Keratinocyte (primary cell): Measurements from ENCODE around the gene G6PD. TPM values are rescaled to one million over a fixed set of nuclear protein-coding genes. Genes with fewer than 3 reads are reported as not detected.

ENCODE experiments used
- DNase-seq: peaks from one replicate; pipeline ENCODE4 v3.0.0-alpha.2; 2011; ENCODE audit warnings: low read depth, missing footprints, low spot score
- FAIRE-seq: peaks from 2 replicates; lab custom pipeline; 2011; peaks lifted over from hg19 to GRCh38; lab: Jason Lieb, UNC
- H2AFZ ChIP-seq: 2 replicates; pipeline ENCODE4 v1.6.0; 2012; ENCODE audit warnings: low read length, control low read depth, inconsistent platforms; ENCODE audit not compliant: control insufficient read depth
- H3K27ac ChIP-seq: 2 replicates; pipeline ENCODE4 v1.5.1; 2011; ENCODE audit warnings: low read length; ENCODE audit not compliant: control insufficient read depth, insufficient read depth
- H3K27me3 ChIP-seq: 3 replicates; pipeline ENCODE4 v1.6.0; 2011; ENCODE audit warnings: low read length; ENCODE audit not compliant: control insufficient read depth, insufficient read depth; ENCODE audit errors: extremely low read depth
- H3K36me3 ChIP-seq, 2 experiments: 2 replicates in 1 of 2; 3 replicates in 1 of 2; pipeline ENCODE4 v1.5.1; 2011; ENCODE audit warnings: low read length in 2 of 2, mild to moderate bottlenecking in 1 of 2; ENCODE audit not compliant: control insufficient read depth in 2 of 2, insufficient read depth in 2 of 2; ENCODE audit errors: extremely low read depth in 1 of 2
- H3K4me1 ChIP-seq: 3 replicates; pipeline ENCODE4 v1.5.1; 2011; ENCODE audit warnings: low read length; ENCODE audit not compliant: control insufficient read depth, insufficient read depth; ENCODE audit errors: extremely low read depth
- H3K4me2 ChIP-seq: 3 replicates; pipeline ENCODE4 v1.6.0; 2011; ENCODE audit warnings: low read depth, low read length; ENCODE audit not compliant: control insufficient read depth, insufficient read depth; ENCODE audit errors: extremely low read depth
- H3K4me3 ChIP-seq, 3 experiments: fragments of 200-600 bp in 1 of 3; sonication (generic) in 1 of 3; 2 replicates in 2 of 3; 3 replicates in 1 of 3; pipeline ENCODE4 v1.5.1; 2011 to 2016; ENCODE audit warnings: low read length in 3 of 3, mild to moderate bottlenecking in 3 of 3, control low read depth in 2 of 3, inconsistent platforms in 1 of 3, low read depth in 1 of 3, mixed read lengths in 1 of 3, mixed run types in 1 of 3, moderate library complexity in 1 of 3; ENCODE audit not compliant: control insufficient read depth in 2 of 3, insufficient read depth in 2 of 3; ENCODE audit errors: extremely low read depth in 1 of 3
- H3K79me2 ChIP-seq: 2 replicates; pipeline ENCODE4 v1.6.0; 2012; ENCODE audit warnings: low read length; ENCODE audit not compliant: control insufficient read depth, insufficient read depth
- H3K9ac ChIP-seq: 3 replicates; pipeline ENCODE4 v1.6.0; 2011; ENCODE audit warnings: low read length; ENCODE audit not compliant: control insufficient read depth, insufficient read depth; ENCODE audit errors: extremely low read depth
- H3K9me1 ChIP-seq: 3 replicates; pipeline ENCODE4 v1.6.0; 2011; ENCODE audit warnings: low read length; ENCODE audit not compliant: control insufficient read depth, insufficient read depth; ENCODE audit errors: extremely low read depth
- H3K9me3 ChIP-seq: 2 replicates; pipeline ENCODE4 v1.5.1; 2012; ENCODE audit warnings: low read depth, low read length; ENCODE audit not compliant: control insufficient read depth
- H4K20me1 ChIP-seq: 3 replicates; pipeline ENCODE4 v1.6.0; 2011; ENCODE audit warnings: low read length; ENCODE audit not compliant: control insufficient read depth, insufficient read depth; ENCODE audit errors: extremely low read depth
- CTCF ChIP-seq, 3 experiments: IDR thresholded peaks in 1 of 3; conservative IDR thresholded peaks in 1 of 3; optimal IDR thresholded peaks in 1 of 3; 2 replicates in 2 of 3; 3 replicates in 1 of 3; pipeline versions ENCODE3 to v1.5.1; 2011; ENCODE audit warnings: low read length in 3 of 3, mild to moderate bottlenecking in 3 of 3, moderate library complexity in 2 of 3, control low read depth in 1 of 3, inconsistent platforms in 1 of 3; ENCODE audit not compliant: insufficient read depth in 2 of 3; ENCODE audit errors: extremely low read depth in 1 of 3
- EZH2 ChIP-seq: IDR thresholded peaks from one replicate; pipeline ENCODE4 v1.6.1; 2012; ENCODE audit warnings: inconsistent platforms, mild to moderate bottlenecking, low read length, moderate library complexity
- dilution Hi-C: fragments of 300-500 bp; cut with MboI; formaldehyde crosslinking; loops from one replicate; pipeline ENCODE4 v1.7.0; 2020; ENCODE audit warnings: low sequenced_read_pairs; ENCODE audit not compliant: extremely low pct_ligation_motif_present
- polyA plus RNA-seq, 5 experiments: library from polyadenylated mRNA; depleted of rRNA in 3 of 5; stranded (reverse) in 3 of 5; stranded (forward) in 1 of 5; unstranded in 1 of 5; fragments of >200 nt; gene quantifications; 1 replicate in 1 of 5; 2 replicates in 3 of 5; 3 replicates in 1 of 5; pipeline versions ENCODE4 v1.2.1 to v1.2.3, GENCODE V29; 2011 to 2012; ENCODE audit warnings: missing spikeins in 2 of 5, low read depth in 1 of 5, low replicate concordance in 1 of 5

G6PD gene
- polyA plus RNA-seq, 1 donor (not counting 4 experiments of a cell fraction or from before 2014, with no cell fraction given), result 41.6 TPM

- DNase-seq, result no peak
- TF ChIP-seq EZH2 (no peak), CTCF (optimal IDR thresholded peaks at IDR 0.05 in 1 of 3, IDR thresholded peaks at IDR 0.05 in 1 of 3, conservative IDR thresholded peaks at IDR 0.05 in 1 of 3; ENCODE audit: extremely low read depth in 1 of 3, insufficient read depth in 2 of 3, low read length in 3 of 3) (no peak)
- no peaks in the 10 kb centered on the region for H3K9me3 ChIP-seq
- FAIRE-seq, result no peak
- no peak overlapping the region for H3K4me3 ChIP-seq
- H2AFZ ChIP-seq, result no peak overlapping the region
- H4K20me1 ChIP-seq, result no peaks in the 10 kb centered on the region
- H3K4me1 ChIP-seq, result peaks cover 20% of the 10 kb centered on the region
- no peak overlapping the region for H3K4me2 ChIP-seq
- H3K27ac ChIP-seq, result no peak overlapping the region
- no peak overlapping the region for H3K9ac ChIP-seq
- H3K27me3 ChIP-seq, result no peaks in the 10 kb centered on the region
- peaks cover 6 to 10% of the 10 kb centered on the region in 2 experiments for H3K36me3 ChIP-seq
- no peaks in the 10 kb centered on the region for H3K9me1 ChIP-seq
- dilution Hi-C loops, result no loop called here
- H3K79me2 ChIP-seq, result no peaks in the 10 kb centered on the region
These were observed 17.4 kb downstream of the G6PD start for GRCh38 chrX:154529206-154529612.

GRCh38 chrX:154526901-154527675 lies 19.6 kb downstream of the G6PD start:
- no peaks in the 10 kb centered on the region for H3K9me1 ChIP-seq
- H3K79me2 ChIP-seq, result no peaks in the 10 kb centered on the region
- TF ChIP-seq EZH2 (no peak), CTCF (optimal IDR thresholded peaks at IDR 0.05 in 1 of 3, IDR thresholded peaks at IDR 0.05 in 1 of 3, conservative IDR thresholded peaks at IDR 0.05 in 1 of 3; ENCODE audit: extremely low read depth in 1 of 3, insufficient read depth in 2 of 3, low read length in 3 of 3) (peak in 2 of 3 experiments; percentile 38 to 44)
- H3K4me3 ChIP-seq, result peak overlapping the region in 1 of 3 experiments; percentile 31
- peak overlapping the region; percentile 59 for H3K4me2 ChIP-seq
- no peak for DNase-seq
- H2AFZ ChIP-seq, result peak overlapping the region; percentile 52
- no peaks in the 10 kb centered on the region for H3K36me3 ChIP-seq
- dilution Hi-C loops, result no loop called here
- no peaks in the 10 kb centered on the region for H4K20me1 ChIP-seq
- peak overlapping the region; percentile 55 for H3K9ac ChIP-seq
- H3K27ac ChIP-seq, result peak overlapping the region; percentile 84
- H3K9me3 ChIP-seq, result no peaks in the 10 kb centered on the region
- H3K4me1 ChIP-seq, result peaks cover 20% of the 10 kb centered on the region
- no peaks in the 10 kb centered on the region for H3K27me3 ChIP-seq
- peak; percentile 69 for FAIRE-seq
